Cortex of kidney (tissue), 1 donor: ENCODE results near the gene RTBDN.
A peak's percentile ranks its signal among the peaks of the same experiment; 100 is the strongest.
"Not testable (repeated sequence)": the region's sequence is repeated elsewhere in the genome, so short reads cannot be mapped to it uniquely, and the experiment has no call there.

Source experiments
- DNase-seq: peaks from one replicate; lab custom pipeline; 2025; lab: John Stamatoyannopoulos, UW

The RTBDN gene

GRCh38 chr19:12817810-12818209, 16.6 kb downstream of the RTBDN start:
- DNase-seq = not testable (repeated sequence)

DNA sequence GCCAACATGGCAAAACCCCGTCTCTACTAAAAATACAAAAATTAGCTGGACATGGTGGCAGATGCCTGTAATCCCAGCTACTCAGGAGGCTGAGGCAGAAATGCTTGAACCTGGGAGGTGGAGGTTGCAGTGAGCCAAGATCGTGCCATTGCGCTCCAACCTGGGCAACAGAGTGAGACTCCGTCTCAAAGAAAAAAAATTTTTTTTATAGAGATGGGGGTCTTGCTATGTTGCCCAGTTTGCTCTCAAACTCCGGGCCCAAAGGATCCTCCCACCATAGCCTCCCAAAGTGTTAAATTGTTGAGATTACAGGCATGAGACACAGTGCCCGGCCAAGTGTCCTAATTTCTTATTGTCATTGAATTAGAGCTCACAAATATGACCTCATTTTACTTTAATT, 17.2 kb downstream of the RTBDN start:
- not testable (repeated sequence) for DNase-seq

DNA sequence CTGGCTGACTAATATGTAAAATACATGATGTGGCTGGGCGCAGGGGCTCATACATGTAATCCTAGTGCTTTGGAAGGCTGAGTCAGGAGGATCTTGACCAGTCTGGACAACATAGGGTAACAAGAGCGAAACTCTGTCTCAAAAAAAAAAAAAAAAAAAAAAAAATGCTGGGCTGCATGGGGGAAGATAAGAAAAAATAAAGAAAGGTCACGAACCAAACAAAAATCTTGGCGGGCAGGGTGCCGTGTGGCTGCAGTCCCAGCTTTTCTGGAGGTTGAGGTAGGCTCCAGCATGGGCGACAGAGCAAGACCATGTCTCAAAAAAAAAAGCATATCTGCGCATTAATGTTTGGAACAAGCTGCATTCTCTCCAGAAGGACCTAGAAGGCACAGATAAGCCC, 19.3 kb downstream of the RTBDN start:
- DNase-seq = no peak

- no peak for DNase-seq
These were observed 27.9 kb downstream of the RTBDN start, which contains the start of gene RNASEH2A for GRCh38 chr19:12806242-12807081. Gene RNASEH2A, plus strand, starts transcription at chr19:12806584. Its CDS starts 90 bp downstream, at chr19:12806674.

- no peak for DNase-seq
These were observed 30.3 kb downstream of the RTBDN start for GRCh38 chr19:12804051-12804450.

GRCh38 chr19:12802267-12803106, 31.9 kb downstream of the RTBDN start:
- no peak for DNase-seq

DNA sequence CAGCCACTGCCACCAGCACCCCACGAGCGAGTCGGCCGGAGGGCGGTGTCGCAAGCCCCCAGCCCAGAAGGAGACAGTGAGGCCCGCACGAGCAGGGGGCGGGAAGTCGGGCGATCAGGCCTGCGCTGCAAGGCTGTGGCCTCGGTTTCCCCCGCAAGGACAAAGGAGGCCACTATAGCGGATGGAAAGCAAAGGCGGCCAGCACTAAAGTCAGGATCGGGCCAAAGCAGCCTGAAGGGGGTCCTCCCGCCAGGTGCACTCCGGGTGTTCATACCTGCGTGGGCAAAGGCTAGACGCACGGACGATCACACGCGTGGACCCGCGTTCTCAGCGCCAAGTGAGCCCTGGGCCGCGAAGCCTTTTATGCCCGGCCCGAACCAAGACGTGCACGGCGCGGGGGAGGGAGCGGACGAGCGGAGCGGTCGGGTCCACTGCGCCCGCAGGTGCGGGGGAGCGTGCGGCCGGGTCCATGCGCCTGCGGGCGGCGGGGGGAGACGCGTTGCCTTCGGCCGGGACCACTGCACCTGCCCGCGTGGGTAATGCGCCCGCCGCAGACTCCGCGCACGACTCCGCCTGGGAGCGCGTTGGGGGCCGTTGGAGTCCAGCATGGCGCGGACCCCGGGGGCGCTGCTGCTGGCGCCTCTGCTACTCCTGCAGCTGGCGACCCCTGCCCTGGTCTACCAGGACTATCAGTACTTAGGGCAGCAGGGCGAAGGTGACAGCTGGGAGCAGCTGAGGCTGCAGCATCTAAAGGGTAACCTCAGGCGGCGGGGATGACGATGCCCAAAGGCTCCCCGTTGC, 32.7 kb downstream of the RTBDN start, which contains the start of the genes PRDX2 and THSD8:
Gene PRDX2 (minus strand): TSS at position 335 of the 801 bp plus-strand sequence. CDS start 539 bp downstream, outside the sequence.
Gene THSD8 (plus strand): TSS at position 604 of the 801 bp plus-strand sequence. CDS start 3 bp downstream, at position 607.
- no peak for DNase-seq

- no peak for DNase-seq
These were observed 33.4 kb downstream of the RTBDN start for GRCh38 chr19:12800923-12801465.

- no peak for DNase-seq
These were observed 34.0 kb downstream of the RTBDN start for GRCh38 chr19:12800466-12800770.

DNA sequence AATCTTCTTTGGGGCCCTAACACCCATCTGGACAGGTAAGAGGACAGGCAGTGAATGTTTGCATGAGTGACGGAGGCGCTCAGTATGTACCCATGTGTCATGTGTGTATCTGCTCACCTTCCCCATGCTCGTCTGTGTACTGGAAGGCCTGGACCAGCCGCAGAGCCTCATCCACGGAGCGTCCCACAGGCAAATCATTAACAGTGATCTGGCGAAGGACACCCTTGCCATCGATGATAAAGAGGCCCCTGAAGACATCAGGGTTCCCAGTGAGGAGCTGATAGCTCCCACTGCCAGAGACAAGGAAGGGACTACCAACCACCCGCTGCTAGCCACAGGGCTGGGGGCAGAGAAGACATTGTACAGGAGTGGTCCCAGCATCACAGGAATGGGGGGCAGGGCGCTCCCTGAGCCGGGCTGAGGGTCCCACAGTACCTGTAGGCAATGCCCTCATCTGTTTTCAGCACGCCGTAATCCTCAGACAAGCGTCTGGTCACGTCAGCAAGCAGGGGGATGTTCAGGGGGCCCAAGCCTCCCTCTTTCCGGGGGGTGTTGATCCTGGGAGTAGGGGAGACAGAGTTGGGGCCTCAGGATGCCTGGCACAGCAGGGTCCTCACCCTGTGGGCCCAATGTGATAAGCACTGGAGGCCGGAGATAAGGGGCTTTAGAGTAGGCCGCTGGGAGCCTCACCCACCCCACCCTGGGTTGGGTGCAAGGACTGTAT, 34.5 kb downstream of the RTBDN start:
- DNase-seq = no peak

DNA sequence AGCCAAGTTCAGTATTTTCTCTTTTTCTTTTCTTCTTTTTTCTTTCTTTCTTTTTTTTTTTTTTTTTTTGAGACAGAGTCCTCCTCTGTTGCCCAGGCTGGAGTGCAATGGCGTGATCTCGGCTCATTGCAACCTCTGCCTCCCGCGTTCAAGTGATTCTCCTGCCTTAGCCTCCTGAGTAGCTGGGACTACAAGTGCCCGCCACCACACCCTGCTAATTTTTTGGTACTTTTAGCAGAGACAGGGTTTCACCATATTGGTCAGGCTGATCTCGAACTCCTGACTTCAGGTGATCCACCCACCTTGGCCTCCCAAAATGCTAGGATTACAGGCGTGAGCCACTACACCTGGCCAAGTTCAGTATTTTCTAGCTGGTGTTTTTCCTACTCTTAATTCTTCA, 36.8 kb downstream of the RTBDN start:
- DNase-seq = not testable (repeated sequence)

- no peak for DNase-seq
These were observed 37.2 kb downstream of the RTBDN start for GRCh38 chr19:12797141-12797587.

DNA sequence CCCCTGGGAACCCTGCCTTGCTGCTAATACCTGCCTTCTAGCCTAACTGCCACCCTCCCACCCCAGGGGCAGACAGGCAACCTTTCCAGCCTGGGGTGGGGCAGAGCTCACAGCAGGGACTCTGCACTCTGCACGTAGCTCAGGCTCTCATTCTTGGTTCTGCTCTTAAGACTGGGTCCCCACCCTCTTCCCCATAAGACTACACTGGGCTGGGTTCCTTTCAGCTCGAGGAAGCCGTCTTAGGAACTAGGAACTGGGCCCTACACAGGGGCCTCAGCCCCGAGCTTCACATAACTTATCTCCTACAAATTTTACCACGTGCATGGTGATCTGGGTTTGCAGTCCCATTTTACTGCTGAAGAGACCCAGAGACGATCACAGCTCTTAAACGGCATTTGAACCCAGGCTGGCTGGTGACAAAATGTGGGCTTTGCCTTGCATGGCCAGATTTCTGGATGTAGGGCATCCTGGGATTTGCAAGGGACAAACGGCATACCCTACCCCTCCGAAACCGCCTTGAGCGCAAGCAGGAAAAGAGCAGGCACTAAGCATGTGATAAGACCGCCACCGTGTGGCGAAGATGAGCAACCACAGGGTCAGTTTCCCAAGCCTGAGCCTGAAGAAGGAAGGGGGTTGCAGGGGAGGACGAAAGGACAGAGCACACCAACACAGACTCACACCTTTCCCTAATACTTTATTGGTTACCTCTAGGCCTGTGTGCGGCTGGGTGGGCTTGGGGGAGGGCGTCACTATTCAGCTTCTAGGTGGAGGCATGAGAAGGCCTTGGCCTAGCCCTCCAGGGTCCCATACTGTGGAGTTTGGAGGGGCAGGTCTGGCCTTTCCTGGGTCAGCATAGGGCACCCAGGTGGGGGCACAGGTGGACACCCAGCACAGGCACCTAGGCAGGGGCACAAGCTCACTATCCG, 38.0 kb downstream of the RTBDN start:
- no peak for DNase-seq

- no peak for DNase-seq
These were observed 39.4 kb downstream of the RTBDN start for GRCh38 chr19:12794971-12795381.

- no peak for DNase-seq
These were observed 40.0 kb downstream of the RTBDN start for GRCh38 chr19:12794196-12794941.

DNA sequence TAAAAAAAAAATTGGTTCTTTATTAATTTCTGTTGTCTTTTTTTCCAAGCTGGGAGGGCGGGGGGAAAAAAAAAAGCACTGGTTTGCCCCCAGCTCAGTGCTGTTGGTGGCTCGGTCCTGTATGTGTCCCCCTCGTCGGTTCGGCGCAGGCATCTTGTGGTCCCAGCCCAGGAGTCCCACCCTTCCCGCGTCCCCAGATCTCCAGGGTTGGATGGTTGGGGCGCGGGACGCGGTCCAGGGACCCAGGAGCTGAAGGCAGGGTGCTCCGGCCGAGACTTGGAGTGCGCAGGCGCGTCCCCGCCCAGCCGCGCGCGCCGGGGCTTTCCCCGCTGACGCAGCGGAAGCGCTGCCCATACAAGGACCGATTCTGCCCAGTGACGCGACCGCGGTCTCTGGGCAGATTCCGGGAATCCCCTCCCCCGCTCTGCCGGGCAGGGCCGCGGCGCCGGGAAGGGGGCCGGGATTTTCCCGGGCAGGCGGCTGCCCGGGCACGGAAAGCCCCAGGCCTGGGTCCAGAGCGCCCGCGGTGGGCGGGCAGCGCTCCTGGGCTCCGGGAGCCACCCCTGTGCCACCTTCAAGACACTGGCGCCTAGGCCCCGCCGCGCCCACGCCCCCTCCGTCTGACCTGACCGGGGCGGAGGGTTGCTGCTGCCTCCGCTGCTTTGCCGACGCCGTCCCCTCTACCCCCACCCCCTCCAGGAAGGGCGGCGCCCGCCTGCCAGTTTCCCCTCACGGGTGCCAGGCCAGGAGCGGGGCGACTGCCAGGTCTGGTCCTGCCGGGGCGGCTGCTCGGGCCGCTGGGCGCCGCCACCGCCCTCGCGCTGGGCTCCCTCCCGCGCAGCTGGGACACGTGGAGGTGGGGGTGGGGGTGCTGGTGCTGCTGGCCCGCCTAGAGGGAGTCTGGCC, 40.8 kb downstream of the RTBDN start:
- peak; percentile 62 for DNase-seq

DNA sequence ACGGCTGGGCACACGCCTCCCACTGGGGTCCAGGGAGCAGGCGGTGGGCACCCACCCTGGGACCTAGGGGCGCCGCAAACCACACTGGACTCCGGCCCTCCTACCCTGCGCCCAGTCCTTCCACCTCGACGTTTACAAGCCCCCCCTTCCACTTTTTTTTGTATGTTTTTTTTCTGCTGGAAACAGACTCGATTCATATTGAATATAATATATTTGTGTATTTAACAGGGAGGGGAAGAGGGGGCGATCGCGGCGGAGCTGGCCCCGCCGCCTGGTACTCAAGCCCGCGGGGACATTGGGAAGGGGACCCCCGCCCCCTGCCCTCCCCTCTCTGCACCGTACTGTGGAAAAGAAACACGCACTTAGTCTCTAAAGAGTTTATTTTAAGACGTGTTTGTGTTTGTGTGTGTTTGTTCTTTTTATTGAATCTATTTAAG, 41.5 kb downstream of the RTBDN start:
- no peak for DNase-seq
